ENCODE results near the gene CCDC134.
A peak's percentile ranks its signal among the peaks of the same experiment; 100 is the strongest.

The CCDC134 gene

DNA sequence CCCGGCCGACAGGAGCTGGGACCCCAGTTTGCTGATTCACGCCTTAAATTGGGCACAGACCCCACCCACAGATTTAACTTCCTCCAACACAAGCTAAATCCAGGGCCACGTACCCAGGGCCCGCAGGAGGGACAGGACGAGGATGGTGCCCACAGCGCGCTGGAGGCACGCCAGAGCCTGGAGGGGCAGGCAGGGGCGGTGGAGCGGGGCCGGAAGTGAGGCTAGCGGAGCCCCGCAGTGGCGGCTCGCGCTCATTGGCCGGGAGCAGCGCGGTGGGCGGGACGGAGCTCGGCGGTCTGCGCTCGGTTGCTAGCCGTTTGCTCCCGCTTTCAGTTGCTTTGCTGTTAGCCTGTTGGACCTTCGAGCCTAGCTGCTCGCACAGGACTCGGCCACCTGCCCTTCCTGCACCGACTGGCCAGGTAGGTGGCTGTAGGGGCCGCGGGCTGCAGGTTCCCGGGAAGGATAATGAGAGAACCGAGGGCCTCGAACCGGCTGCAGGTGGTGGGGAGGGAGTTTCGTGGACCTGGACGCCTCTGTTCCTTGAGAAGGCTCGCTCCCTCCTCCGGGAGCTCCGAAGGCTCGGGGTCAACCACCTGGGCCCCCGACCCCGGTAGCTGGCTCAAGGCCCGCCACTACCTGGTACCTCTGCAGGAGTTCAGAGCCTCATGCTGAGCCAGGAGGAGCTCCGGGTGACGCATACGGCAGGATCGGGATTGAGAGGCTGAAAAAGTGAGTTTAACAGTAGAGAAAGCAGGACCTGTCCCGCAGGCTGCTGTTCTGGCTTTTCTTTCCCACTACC, at the start of gene CCDC134:
CCDC134 (plus strand) TSS at position 332 of the 799 bp plus-strand sequence. CDS start 8,212 bp downstream, outside the sequence.
- no peaks in the 10 kb centered on the region for H3K36me3 ChIP-seq (ENCODE audit: insufficient read depth, low read length)
- H3K4me1 ChIP-seq (ENCODE audit: insufficient read depth, low read length) = peaks cover 19% of the 10 kb centered on the region
- H3K27ac ChIP-seq (ENCODE audit: low read depth, low read length) = peak within 1 kb of the TSS; percentile 82
- H3K27me3 ChIP-seq (ENCODE audit: control insufficient read depth in 1 of 2, insufficient read depth in 2 of 2, low read length in 2 of 2) = no peaks in the 10 kb centered on the region
- H3K9me3 ChIP-seq (ENCODE audit: low read length) = no peaks in the 10 kb centered on the region
- H3K4me3 ChIP-seq (ENCODE audit: low read depth in 1 of 2, low read length in 2 of 2) = peak within 1 kb of the TSS; percentile 89 to 97
- H3K9ac ChIP-seq (ENCODE audit: low read length) = peak within 1 kb of the TSS; percentile 90

DNA sequence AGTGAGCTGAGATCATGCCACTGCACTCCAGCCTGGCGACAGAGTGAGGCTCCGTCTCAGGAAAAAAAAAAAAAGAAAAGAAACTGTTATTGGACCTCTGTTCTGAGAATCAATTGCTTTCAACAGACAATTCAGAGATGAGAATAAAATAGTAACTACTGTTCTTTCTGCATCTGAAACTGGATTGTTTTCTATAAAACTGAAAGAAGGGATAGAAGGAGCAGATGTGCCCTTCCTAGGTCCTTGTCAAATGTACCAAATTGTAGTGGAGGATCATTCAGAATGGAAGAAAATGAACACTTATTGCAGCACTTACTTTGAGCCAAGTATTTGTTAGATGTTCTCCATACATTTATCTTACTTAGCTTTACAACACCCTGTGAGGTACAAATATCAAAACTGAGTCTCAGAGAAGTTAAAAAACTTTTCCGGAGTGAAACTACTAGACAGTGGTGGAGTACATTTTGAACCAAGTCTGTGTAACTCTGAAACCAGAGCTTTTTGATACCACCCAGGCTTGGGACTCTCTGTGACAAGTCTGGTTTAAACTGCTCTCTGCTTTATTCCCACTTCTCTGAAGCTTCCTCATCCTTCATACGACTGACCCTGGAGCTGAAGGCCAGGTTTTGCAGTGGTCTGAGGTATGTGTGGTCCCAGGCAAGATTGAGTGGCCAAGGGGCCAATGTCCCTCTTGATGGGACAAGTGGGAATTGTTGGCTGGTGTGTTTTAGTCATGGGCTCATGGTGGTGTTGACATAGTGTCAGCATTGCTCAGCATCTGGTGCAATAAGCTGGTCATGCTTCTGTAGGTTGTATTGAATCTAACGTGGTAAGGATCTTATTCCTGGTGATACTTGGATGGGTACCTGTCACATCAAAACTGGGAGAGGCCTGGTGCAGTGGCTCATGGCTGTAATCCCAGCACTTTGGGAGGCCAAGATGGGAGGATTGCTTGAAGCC, 48.2 kb upstream of the CCDC134 start:
- Histone ChIP-seq H3K36me3 (ENCODE audit: insufficient read depth, low read length) (no peaks in the 10 kb centered on the region), H3K27ac (ENCODE audit: low read depth, low read length) (no peak overlapping the region), H3K27me3 (ENCODE audit: control insufficient read depth in 1 of 2, insufficient read depth in 2 of 2, low read length in 2 of 2) (no peaks in the 10 kb centered on the region), H3K4me1 (ENCODE audit: insufficient read depth, low read length) (no peaks in the 10 kb centered on the region), H3K9me3 (ENCODE audit: low read length) (no peaks in the 10 kb centered on the region), H3K9ac (ENCODE audit: low read length) (no peak overlapping the region), H3K4me3 (ENCODE audit: low read depth in 1 of 2, low read length in 2 of 2) (no peak overlapping the region)

- no peak overlapping the region for H3K9ac ChIP-seq (ENCODE audit: low read length)
- no peak overlapping the region for H3K27ac ChIP-seq (ENCODE audit: low read depth, low read length)
- H3K4me3 ChIP-seq (ENCODE audit: low read depth in 1 of 2, low read length in 2 of 2) = no peak overlapping the region
- H3K4me1 ChIP-seq (ENCODE audit: insufficient read depth, low read length) = no peaks in the 10 kb centered on the region
- H3K36me3 ChIP-seq (ENCODE audit: insufficient read depth, low read length) = no peaks in the 10 kb centered on the region
- no peaks in the 10 kb centered on the region for H3K27me3 ChIP-seq (ENCODE audit: control insufficient read depth in 1 of 2, insufficient read depth in 2 of 2, low read length in 2 of 2)
- H3K9me3 ChIP-seq (ENCODE audit: low read length) = no peaks in the 10 kb centered on the region
Observed at GRCh38 chr22:41753984-41754383, 46.5 kb upstream of the CCDC134 start.

GRCh38 chr22:41757502-41757901, 43.0 kb upstream of the CCDC134 start:
- Histone ChIP-seq H3K27me3 (ENCODE audit: control insufficient read depth in 1 of 2, insufficient read depth in 2 of 2, low read length in 2 of 2) (no peaks in the 10 kb centered on the region), H3K36me3 (ENCODE audit: insufficient read depth, low read length) (no peaks in the 10 kb centered on the region), H3K27ac (ENCODE audit: low read depth, low read length) (no peak overlapping the region), H3K4me3 (ENCODE audit: low read depth in 1 of 2, low read length in 2 of 2) (no peak overlapping the region), H3K9ac (ENCODE audit: low read length) (no peak overlapping the region), H3K4me1 (ENCODE audit: insufficient read depth, low read length) (no peaks in the 10 kb centered on the region), H3K9me3 (ENCODE audit: low read length) (no peaks in the 10 kb centered on the region)

GRCh38 chr22:41758231-41758630, 42.2 kb upstream of the CCDC134 start:
- Histone ChIP-seq H3K36me3 (ENCODE audit: insufficient read depth, low read length) (no peaks in the 10 kb centered on the region), H3K4me3 (ENCODE audit: low read depth in 1 of 2, low read length in 2 of 2) (no peak overlapping the region), H3K9ac (ENCODE audit: low read length) (no peak overlapping the region), H3K27ac (ENCODE audit: low read depth, low read length) (no peak overlapping the region), H3K4me1 (ENCODE audit: insufficient read depth, low read length) (no peaks in the 10 kb centered on the region), H3K27me3 (ENCODE audit: control insufficient read depth in 1 of 2, insufficient read depth in 2 of 2, low read length in 2 of 2) (no peaks in the 10 kb centered on the region), H3K9me3 (ENCODE audit: low read length) (no peaks in the 10 kb centered on the region)

DNA sequence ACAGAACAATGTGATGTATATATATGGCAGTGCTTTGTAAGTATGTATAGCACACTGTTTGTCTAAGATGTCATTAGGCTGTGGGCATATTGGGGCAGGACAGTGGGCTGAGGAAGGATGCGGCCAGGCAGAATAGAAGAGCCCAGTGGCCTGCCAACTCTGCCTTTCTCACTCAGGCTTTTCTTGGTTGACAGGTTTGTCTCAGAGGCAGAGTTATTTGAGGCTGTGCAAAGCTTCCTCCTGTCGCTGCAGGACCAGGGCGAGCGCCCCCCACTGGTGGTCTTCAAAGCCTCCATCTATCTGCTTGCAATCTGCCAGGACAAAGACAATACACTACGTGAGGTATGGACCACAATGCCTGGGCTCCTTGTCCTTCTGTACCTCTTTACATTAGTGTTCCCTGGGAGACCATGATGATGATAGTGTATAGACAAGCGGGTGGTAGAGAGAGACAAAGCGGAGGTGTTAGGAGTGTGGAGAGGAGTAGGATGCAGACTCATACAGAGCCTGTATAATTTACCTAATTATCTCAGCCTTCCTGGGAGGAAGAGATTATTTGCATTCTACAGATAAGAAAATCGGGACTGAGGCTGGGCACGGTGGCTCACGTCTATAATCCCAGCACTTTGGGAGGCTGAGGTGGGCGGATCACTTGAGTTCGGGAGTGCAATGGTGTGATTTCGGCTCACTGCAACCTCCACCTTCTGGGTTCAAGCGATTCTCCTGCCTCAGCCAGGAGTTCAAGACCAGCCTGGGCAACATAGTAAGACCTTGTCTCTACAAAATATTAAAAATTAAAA, 37.3 kb upstream of the CCDC134 start:
- H3K27ac ChIP-seq (ENCODE audit: low read depth, low read length) = no peak overlapping the region
- no peaks in the 10 kb centered on the region for H3K27me3 ChIP-seq (ENCODE audit: control insufficient read depth in 1 of 2, insufficient read depth in 2 of 2, low read length in 2 of 2)
- no peak overlapping the region for H3K4me3 ChIP-seq (ENCODE audit: low read depth in 1 of 2, low read length in 2 of 2)
- no peaks in the 10 kb centered on the region for H3K9me3 ChIP-seq (ENCODE audit: low read length)
- no peaks in the 10 kb centered on the region for H3K36me3 ChIP-seq (ENCODE audit: insufficient read depth, low read length)
- H3K4me1 ChIP-seq (ENCODE audit: insufficient read depth, low read length) = no peaks in the 10 kb centered on the region
- no peak overlapping the region for H3K9ac ChIP-seq (ENCODE audit: low read length)

DNA sequence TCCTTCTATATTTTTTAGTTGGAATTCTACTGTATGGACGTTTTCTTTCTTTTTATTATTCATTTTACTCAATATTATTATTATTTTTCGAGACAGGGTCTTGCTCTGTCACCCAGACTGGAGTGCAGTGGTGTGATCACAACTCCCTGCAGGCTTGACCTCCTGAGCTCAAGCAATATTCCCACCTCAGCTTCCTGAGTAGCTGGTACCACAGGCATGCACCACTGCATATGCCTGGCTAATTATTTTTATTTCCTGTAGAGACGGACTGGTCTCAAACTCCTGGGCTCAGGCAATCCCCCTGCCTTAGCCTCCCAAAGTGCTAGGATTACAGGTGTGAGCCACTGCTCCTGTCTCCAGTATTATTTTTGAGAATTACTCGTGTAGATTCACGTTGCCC, 34.0 kb upstream of the CCDC134 start:
- H3K27me3 ChIP-seq (ENCODE audit: control insufficient read depth in 1 of 2, insufficient read depth in 2 of 2, low read length in 2 of 2) = no peaks in the 10 kb centered on the region
- no peak overlapping the region for H3K9ac ChIP-seq (ENCODE audit: low read length)
- no peak overlapping the region for H3K27ac ChIP-seq (ENCODE audit: low read depth, low read length)
- H3K36me3 ChIP-seq (ENCODE audit: insufficient read depth, low read length) = no peaks in the 10 kb centered on the region
- H3K4me3 ChIP-seq (ENCODE audit: low read depth in 1 of 2, low read length in 2 of 2) = no peak overlapping the region
- no peaks in the 10 kb centered on the region for H3K4me1 ChIP-seq (ENCODE audit: insufficient read depth, low read length)
- no peaks in the 10 kb centered on the region for H3K9me3 ChIP-seq (ENCODE audit: low read length)

DNA sequence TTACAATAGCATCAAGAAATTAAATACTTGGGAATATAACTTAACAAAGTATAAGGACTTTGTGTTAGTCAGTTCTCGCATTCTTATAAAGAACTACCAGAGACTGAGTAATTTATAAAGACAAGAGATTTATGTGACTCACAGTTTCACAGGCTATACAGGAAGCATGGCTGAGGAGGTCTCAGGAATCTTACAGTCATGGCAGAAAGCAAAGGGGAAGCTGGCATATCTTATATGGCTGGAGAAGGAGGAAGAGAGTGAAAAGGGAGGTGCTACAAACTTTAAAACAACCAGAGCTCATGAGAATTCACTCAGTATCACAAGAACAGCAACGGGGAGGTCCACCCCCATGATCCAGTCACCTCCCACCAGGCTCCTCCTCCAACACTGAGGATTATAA, 32.0 kb upstream of the CCDC134 start:
- Histone ChIP-seq H3K27me3 (ENCODE audit: control insufficient read depth in 1 of 2, insufficient read depth in 2 of 2, low read length in 2 of 2) (no peaks in the 10 kb centered on the region), H3K9me3 (ENCODE audit: low read length) (no peaks in the 10 kb centered on the region), H3K36me3 (ENCODE audit: insufficient read depth, low read length) (no peaks in the 10 kb centered on the region), H3K4me3 (ENCODE audit: low read depth in 1 of 2, low read length in 2 of 2) (no peak overlapping the region), H3K9ac (ENCODE audit: low read length) (no peak overlapping the region), H3K27ac (ENCODE audit: low read depth, low read length) (no peak overlapping the region), H3K4me1 (ENCODE audit: insufficient read depth, low read length) (no peaks in the 10 kb centered on the region)

DNA sequence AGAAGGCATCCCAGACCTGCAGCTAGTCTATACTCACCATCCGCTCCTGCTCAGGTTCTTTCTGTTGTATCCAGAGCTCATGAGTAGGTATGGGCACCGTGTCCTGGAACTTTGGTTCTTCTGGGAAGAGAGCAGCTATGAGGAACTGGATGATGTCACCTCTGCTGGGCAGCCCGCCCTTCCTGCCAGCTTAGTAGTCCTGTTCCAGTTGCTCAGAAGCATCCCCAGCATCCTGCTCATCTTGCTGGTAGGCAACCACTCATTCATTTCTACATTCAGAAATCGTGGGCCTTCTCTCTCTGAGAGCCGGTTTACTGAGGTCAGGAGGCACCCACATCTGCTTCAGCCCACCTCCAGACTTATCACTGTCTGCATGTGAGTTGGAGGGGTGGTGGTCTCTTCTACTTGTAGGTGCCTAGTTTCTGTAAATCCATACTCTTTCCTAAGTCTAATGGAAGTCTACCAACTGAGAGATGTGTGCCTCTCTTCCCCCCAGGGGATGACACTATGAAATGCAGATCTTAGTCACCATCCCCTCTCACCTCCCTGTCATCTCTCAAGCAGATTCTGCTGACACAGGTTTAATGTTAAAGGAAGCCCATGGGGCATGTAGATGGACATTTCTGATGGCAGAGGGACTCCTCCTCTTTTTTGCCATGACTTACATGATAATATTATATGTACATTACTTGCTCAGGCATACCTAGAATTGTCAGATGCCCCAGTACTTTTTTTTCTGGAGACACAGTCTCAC, 29.6 kb upstream of the CCDC134 start:
- no peak overlapping the region for H3K27ac ChIP-seq (ENCODE audit: low read depth, low read length)
- no peak overlapping the region for H3K9ac ChIP-seq (ENCODE audit: low read length)
- H3K27me3 ChIP-seq (ENCODE audit: control insufficient read depth in 1 of 2, insufficient read depth in 2 of 2, low read length in 2 of 2) = no peaks in the 10 kb centered on the region
- no peaks in the 10 kb centered on the region for H3K36me3 ChIP-seq (ENCODE audit: insufficient read depth, low read length)
- H3K9me3 ChIP-seq (ENCODE audit: low read length) = no peaks in the 10 kb centered on the region
- no peaks in the 10 kb centered on the region for H3K4me1 ChIP-seq (ENCODE audit: insufficient read depth, low read length)
- no peak overlapping the region for H3K4me3 ChIP-seq (ENCODE audit: low read depth in 1 of 2, low read length in 2 of 2)

GRCh38 chr22:41772198-41772597, 28.3 kb upstream of the CCDC134 start:
- Histone ChIP-seq H3K27me3 (ENCODE audit: control insufficient read depth in 1 of 2, insufficient read depth in 2 of 2, low read length in 2 of 2) (no peaks in the 10 kb centered on the region), H3K36me3 (ENCODE audit: insufficient read depth, low read length) (no peaks in the 10 kb centered on the region), H3K9me3 (ENCODE audit: low read length) (no peaks in the 10 kb centered on the region), H3K27ac (ENCODE audit: low read depth, low read length) (no peak overlapping the region), H3K4me3 (ENCODE audit: low read depth in 1 of 2, low read length in 2 of 2) (no peak overlapping the region), H3K9ac (ENCODE audit: low read length) (no peak overlapping the region), H3K4me1 (ENCODE audit: insufficient read depth, low read length) (no peaks in the 10 kb centered on the region)

Data from muscle layer of colon (tissue), 2 donors.